Measurements from ENCODE around the gene SRGN. TPM values are rescaled to one million over a fixed set of nuclear protein-coding genes. Genes with fewer than 3 reads are reported as not detected.

The SRGN gene
- total RNA-seq, 1 donor from 2014 or later: 117 TPM

- H3K27ac ChIP-seq: no peak overlapping the region
- H3K4me3 ChIP-seq: no peak overlapping the region
- TF ChIP-seq POLR2A (IDR thresholded peaks at IDR 0.05): no peak
- TF ChIP-seq CTCF (IDR thresholded peaks at IDR 0.05): no peak
- TF ChIP-seq POLR2AphosphoS5 (IDR thresholded peaks at IDR 0.05; ENCODE audit: insufficient read depth in 1 of 2, low read depth in 1 of 2): no peak
- no peaks in the 10 kb centered on the region for H3K9me3 ChIP-seq
- no peaks in the 10 kb centered on the region for H3K27me3 ChIP-seq
- peaks cover 3% of the 10 kb centered on the region for H3K4me1 ChIP-seq
- intact Hi-C loops (cut with DNase I): no loop called here
- no peak for DNase-seq (ENCODE audit: extremely low spot score in 2 of 2)
- H3K36me3 ChIP-seq: no peaks in the 10 kb centered on the region
Measured at GRCh38 chr10:69067189-69067588, 20.7 kb upstream of the SRGN start.

- DNase-seq (ENCODE audit: extremely low spot score in 2 of 2): no peak
- no peaks in the 10 kb centered on the region for H3K9me3 ChIP-seq
- no peak overlapping the region for H3K27ac ChIP-seq
- H3K27me3 ChIP-seq: no peaks in the 10 kb centered on the region
- TF ChIP-seq CTCF (IDR thresholded peaks at IDR 0.05) (no peak), POLR2AphosphoS5 (IDR thresholded peaks at IDR 0.05; ENCODE audit: insufficient read depth in 1 of 2, low read depth in 1 of 2) (no peak), POLR2A (IDR thresholded peaks at IDR 0.05) (no peak)
- intact Hi-C loops (cut with DNase I): no loop called here
- no peaks in the 10 kb centered on the region for H3K36me3 ChIP-seq
- H3K4me3 ChIP-seq: no peak overlapping the region
- H3K4me1 ChIP-seq: no peaks in the 10 kb centered on the region
Measured at GRCh38 chr10:69068549-69068948, 19.4 kb upstream of the SRGN start.

- intact Hi-C loops (cut with DNase I): no loop called here
- Histone ChIP-seq H3K27me3 (no peaks in the 10 kb centered on the region), H3K4me3 (no peak overlapping the region), H3K4me1 (no peaks in the 10 kb centered on the region), H3K36me3 (no peaks in the 10 kb centered on the region), H3K9me3 (no peaks in the 10 kb centered on the region), H3K27ac (no peak overlapping the region)
- DNase-seq (ENCODE audit: extremely low spot score in 2 of 2): no peak
- TF ChIP-seq CTCF (IDR thresholded peaks at IDR 0.05) (no peak), POLR2A (IDR thresholded peaks at IDR 0.05) (no peak), POLR2AphosphoS5 (IDR thresholded peaks at IDR 0.05; ENCODE audit: insufficient read depth in 1 of 2, low read depth in 1 of 2) (no peak)
Measured at GRCh38 chr10:69069090-69070042, 18.5 kb upstream of the SRGN start.

GRCh38 chr10:69070951-69071350, 17.0 kb upstream of the SRGN start:
- Histone ChIP-seq H3K27me3 (no peaks in the 10 kb centered on the region), H3K4me3 (no peak overlapping the region), H3K9me3 (no peaks in the 10 kb centered on the region), H3K27ac (no peak overlapping the region), H3K36me3 (no peaks in the 10 kb centered on the region), H3K4me1 (no peaks in the 10 kb centered on the region)
- TF ChIP-seq POLR2A (IDR thresholded peaks at IDR 0.05) (no peak), POLR2AphosphoS5 (IDR thresholded peaks at IDR 0.05; ENCODE audit: insufficient read depth in 1 of 2, low read depth in 1 of 2) (no peak), CTCF (IDR thresholded peaks at IDR 0.05) (no peak)
- DNase-seq (ENCODE audit: extremely low spot score in 2 of 2): no peak
- intact Hi-C loops (cut with DNase I): no loop called here

GRCh38 chr10:69071610-69072009, 16.3 kb upstream of the SRGN start:
- H3K36me3 ChIP-seq: no peaks in the 10 kb centered on the region
- no peak for TF ChIP-seq POLR2A (IDR thresholded peaks at IDR 0.05)
- TF ChIP-seq CTCF (IDR thresholded peaks at IDR 0.05): no peak
- no peak for TF ChIP-seq POLR2AphosphoS5 (IDR thresholded peaks at IDR 0.05; ENCODE audit: insufficient read depth in 1 of 2, low read depth in 1 of 2)
- H3K9me3 ChIP-seq: no peaks in the 10 kb centered on the region
- intact Hi-C loops (cut with DNase I): no loop called here
- no peak overlapping the region for H3K4me3 ChIP-seq
- no peaks in the 10 kb centered on the region for H3K27me3 ChIP-seq
- no peak overlapping the region for H3K27ac ChIP-seq
- DNase-seq (ENCODE audit: extremely low spot score in 2 of 2): no peak
- no peaks in the 10 kb centered on the region for H3K4me1 ChIP-seq
